DMS153 (cell line): ENCODE data around the gene TMEM147.

Experiments
- DNase-seq: peaks from one replicate; lab custom pipeline; 2025; lab: John Stamatoyannopoulos, UW

TMEM147 gene

GRCh38 chr19:35549174-35549788 lies 3.9 kb downstream of the TMEM147 start:
- peak; percentile 28 for DNase-seq

DNA sequence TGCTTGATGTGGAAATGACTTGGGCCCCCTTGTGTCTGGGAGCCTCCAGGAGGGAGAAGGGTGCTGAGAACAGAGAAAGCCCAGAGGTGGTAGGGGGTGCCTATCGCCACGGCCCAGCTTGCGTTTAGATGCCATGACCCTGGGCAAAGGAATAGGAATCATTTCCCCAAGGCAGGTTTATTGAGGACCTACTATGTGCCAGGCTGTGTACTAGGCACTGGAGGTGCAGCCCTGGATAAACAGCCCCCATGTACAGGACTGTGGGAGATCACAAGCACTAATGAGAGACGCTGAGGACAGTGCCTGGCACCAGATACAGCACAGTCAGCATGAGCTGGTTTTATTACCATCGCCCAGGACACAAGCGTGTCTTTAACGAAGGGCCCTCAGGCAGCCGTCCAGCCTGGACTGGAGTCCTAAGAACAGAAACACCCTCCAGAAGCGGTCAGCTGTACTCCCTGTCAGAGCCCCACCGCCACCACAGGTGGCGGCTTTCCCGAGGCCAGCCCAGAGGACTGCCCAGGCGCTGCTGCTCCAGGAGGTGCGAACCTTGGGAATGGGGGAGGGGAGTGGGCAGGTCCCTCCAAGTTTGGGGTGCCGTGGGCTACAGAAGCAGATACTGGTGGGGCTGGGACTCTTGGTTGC lies 4.6 kb downstream of the TMEM147 start:
- DNase-seq, result no peak

DNA sequence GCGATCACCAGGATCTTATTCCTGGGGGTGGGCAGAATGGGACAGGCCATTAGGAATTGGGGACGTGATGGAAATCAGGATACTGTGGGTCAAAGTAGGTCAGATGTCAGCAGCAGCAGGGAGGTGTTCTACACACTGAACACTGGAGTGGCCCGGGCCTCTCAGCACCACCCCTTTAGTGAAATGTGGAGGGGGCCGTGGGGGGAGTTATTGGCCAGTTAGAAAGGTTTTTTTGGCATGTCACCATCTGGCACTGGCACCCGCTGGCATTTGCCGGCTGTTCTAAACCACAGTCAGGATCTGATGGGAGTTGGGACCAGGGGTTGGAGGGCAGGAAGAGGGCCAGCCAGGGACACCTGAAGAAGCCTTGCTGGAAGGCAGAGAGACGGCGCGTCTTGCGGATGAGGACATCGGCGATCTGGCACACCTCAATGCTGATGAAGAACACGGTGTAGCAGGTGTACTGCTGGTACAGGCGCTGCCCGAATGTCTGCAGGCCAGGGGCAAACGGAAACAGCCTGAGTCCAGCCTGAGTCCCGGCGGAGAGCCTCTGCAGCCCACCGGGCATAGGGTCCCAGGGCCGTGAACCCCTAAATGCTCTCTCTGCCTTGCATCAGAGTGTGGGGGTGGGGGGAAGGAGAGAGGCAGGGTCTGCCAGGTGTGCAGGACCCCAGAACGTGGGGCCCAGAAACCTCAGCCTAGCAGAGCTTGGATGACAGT lies 5.8 kb downstream of the TMEM147 start:
- no peak for DNase-seq

GRCh38 chr19:35552534-35553384 lies 7.3 kb downstream of the TMEM147 start:
- no peak for DNase-seq

- DNase-seq, result no peak
These were observed 8.1 kb downstream of the TMEM147 start for GRCh38 chr19:35553385-35554000.

- no peak for DNase-seq
These were observed 8.7 kb downstream of the TMEM147 start for GRCh38 chr19:35554076-35554475.

DNA sequence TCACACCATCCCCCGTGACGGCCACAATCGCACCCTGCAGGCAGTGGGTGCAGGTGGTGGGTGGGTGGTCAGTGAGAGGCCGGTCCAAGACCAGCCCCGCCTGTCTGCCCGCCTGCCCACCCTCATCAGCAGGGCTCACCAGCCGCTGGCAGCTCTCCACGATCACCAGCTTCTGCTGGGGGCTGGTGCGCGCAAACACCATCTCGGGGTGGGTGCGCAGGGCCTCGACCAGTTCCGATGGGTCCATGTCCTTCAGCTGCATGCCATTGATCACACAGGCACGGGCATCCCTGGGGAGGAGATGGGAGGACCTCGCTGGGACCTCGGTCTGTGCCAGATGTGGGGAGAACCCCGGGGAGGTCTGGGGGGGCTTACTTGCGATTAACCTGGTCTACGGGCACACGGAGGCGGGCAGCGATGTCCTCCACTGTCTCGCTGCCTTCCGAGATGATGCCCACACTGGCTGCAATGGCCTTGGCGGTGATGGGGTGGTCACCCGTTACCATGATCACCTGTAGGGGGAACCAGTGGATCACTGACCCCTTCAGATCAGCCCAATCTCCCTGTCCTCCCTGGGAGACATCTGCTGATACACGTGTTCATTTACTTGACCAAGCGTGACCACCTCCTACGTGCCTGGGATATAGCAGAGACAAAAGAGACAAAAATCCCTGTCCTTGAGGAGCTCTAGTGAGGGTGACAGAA lies 10.0 kb downstream of the TMEM147 start:
- DNase-seq, result no peak

DNA sequence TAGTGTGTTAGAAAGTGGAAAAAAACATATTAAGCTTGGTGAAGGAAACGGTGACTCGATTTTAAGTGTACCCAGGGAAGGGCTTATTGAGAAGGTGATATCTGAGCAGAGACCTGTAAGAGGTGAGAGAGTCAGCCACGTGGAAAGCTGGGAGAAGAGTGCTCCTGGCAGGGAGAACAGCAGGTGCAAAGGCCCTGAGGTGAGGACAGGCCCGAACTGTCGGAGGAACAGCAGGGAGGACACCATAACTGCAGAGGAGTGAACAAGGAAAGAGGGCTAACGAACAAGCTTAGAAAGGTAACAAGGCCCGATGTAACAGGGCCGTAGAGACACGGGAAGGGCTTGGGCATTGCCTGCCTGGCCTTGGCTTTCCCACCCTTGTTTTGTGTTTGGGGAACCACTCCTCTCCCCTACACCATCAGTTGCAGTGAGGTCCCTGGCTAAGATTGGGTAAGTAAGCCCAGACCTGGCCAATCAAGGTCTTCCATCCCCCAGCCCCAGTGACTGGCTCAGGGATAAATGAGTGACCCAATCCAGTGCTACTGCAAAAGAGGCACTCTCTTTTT lies 10.7 kb downstream of the TMEM147 start:
- no peak for DNase-seq

GRCh38 chr19:35556846-35557538 lies 11.6 kb downstream of the TMEM147 start:
- no peak for DNase-seq

GRCh38 chr19:35557539-35558399 lies 12.3 kb downstream of the TMEM147 start:
- DNase-seq, result peak; percentile 40

DNA sequence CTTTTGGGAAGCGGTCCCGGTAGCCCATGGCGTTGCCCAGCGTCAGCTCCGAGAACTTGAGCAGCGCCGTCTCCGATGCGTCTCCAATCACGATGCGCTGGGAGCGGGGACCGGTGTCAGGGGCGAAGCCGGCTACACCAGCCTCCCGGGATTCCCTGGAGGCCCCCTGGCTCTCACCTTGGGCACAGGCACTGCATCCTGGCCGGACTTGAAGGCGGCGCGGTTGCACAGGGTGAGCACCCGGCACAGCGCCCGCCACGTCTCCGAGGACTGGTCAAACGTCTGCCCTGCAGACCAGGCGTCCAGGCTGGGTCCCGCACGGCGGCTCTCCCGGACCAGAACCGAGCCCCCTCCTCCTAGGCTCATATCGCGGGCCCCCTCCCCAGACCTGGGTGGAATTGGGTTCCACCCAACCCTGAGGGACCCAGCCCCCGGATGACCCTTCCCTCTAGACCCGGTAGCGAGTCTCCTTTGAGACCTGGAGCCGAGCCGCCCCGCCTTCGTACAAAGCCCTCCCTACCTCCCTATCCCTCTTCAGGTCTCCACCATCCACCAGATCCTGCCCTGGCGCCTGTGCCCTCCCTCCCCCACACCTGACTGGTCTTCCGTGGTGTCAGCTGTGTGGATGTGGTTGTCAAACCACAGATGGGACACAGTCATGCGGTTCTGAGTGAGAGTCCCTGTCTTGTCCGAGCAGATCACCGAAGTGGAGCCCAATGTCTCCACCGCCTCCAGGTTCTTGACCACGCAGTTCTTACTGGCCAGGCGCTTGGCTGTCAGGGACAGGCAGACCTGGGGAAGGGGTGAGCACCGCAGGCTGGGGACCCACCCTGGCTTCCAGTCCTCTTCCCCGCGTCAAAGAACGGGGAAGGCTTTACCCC lies 13.2 kb downstream of the TMEM147 start:
- DNase-seq, result no peak

- no peak for DNase-seq
These were observed 13.8 kb downstream of the TMEM147 start for GRCh38 chr19:35559281-35559659.

DNA sequence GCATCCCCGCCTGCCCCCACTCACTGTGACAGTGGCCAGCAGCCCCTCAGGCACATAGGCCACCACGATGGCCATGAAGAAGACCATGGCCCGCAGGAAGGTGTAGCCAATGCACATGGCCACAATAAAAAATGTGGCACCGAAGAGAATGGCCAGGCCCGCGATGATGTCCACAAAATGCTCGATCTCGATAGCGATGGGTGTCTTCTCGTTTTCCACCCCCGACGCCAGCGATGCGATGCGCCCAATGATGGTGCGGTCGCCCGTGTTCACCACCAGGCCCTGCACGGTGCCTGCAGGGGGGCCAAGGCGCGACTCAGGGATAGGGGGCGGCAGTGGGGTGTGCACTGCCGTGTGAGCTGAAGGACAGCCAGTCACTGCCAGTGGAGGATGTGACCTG lies 14.4 kb downstream of the TMEM147 start:
- no peak for DNase-seq

- no peak for DNase-seq
These were observed 14.8 kb downstream of the TMEM147 start for GRCh38 chr19:35560271-35560670.

DNA sequence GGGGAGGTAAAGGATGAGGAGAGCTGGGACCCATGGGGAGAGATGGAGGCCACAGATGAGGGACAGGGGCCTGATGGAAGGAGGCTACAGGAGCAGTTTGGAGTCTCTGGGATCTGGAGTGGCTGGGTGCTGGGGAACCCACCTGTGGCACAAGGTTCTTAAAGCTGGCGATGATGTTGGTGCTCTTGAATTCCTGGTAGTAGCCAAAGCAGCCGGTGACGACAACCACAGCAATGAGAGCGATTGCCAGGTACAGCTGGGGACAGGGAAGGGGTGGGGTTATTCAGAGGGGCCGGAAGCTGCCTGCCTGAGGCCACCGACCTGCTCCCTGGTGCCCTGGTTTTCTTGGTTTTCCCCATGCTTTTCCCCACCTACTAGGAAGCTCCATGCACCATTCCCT lies 15.3 kb downstream of the TMEM147 start:
- DNase-seq, result no peak

DNA sequence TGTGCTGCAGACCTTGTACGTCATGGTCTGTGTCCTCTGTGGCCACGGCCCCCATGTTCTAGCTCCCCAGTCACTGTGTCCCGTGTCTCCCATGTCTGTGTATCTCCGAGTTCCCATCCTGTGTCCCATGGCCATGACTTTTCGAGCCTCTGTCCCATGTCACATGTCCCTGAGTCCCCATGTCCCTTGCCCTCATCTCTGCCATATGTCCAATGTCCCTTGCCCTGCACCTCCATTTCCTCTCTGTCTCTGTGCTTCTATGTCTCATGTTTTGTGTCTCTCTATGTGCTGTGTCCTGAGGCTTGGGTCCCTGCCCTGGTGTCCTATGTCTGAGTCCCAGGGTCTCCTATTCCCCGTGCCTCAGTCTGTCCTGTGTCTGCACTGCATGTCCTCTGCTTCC lies 16.0 kb downstream of the TMEM147 start:
- DNase-seq, result no peak

- no peak for DNase-seq
These were observed 16.9 kb downstream of the TMEM147 start for GRCh38 chr19:35562336-35562735.

DNA sequence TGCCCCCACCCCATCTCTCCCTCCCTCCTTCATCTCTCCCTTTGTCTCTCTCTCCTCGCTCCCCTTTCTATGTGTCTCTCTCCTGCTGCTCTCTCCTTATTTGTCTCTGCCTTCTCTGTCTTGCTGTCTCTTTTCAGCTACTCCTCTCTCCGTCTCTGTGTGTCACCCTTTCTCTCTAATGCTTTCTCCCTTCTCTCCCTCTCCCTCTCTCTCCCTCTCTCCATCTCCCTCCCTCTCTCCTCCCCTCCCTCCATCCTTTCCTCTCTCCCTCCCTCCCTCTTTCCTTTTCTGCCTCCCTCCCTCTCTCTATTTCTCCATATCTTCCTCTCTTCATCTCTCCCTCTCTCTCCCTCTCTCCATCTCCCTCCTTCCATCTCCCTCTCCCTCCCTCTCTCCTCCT lies 17.4 kb downstream of the TMEM147 start:
- DNase-seq, result no peak
